Stimulated activated CD8-positive, alpha-beta memory T cell treated with anti-CD3 and anti-CD28 coated beads, Interleukin-4, amount 100 ng/mL, for 48 hours (primary cell): Measurements from ENCODE around the gene PRPS1L1.
A peak's percentile ranks its signal among the peaks of the same experiment; 100 is the strongest.

Experiments used
- DNase-seq: peaks from one replicate; pipeline ENCODE4 v3.0.0-alpha.2; 2020

PRPS1L1 gene

DNA sequence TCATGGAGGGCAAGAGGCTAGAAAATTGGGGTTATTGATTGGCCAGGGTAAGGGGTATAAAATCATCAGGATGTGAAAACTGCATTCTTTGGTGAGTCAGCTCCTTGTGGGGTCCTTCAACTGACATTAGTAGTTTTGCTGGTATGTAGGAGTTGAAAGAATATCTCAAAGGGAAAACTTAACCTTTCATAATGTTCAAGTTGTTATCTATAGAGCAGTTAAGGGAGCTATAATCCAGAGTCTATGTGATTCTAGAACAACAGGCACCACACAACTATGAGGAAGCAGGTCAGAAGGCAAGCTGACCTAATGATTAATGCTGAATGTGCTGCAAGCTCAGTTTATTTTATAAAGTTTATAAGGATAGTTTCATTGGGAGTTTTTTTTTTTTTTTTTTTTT is 13.7 kb downstream of the PRPS1L1 start:
- DNase-seq: no peak

GRCh38 chr7:18004372-18004771 is 23.3 kb downstream of the PRPS1L1 start:
- DNase-seq: no peak

DNA sequence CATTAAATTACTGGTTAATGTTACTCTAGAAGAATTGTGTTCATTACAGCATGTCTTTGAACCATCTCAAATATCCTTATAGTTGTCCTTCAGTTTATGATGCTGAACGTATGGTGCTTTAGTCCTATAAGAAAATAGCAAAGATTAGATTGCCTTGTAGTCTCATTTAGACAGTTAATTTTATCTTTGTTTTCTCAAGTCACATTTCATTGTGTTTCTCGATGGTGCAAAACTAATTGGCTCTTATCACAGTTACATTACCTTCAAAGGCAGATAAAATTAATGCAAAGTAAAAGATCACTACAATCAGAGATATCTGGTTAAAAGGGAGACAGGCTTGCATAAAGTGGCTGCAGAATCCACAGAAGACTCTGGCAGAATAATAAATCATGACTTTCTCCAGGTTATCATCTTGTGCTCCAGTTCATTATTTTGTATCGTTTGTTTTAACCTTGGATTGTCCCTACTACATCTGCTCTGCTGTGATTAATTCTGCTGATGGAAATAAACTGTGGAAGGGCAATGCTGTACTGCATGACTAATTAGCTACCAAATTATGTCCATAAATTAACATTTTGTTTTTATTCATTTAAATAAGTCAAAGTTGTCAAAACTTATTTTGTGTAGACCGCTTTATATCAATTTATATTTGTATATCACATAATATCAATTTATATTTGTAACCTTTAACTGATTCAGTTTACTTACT is 24.2 kb downstream of the PRPS1L1 start:
- DNase-seq: no peak

GRCh38 chr7:17998692-17999091 is 29.0 kb downstream of the PRPS1L1 start:
- no peak for DNase-seq

- DNase-seq: no peak
Observed at GRCh38 chr7:17996442-17997223, 31.0 kb downstream of the PRPS1L1 start.

DNA sequence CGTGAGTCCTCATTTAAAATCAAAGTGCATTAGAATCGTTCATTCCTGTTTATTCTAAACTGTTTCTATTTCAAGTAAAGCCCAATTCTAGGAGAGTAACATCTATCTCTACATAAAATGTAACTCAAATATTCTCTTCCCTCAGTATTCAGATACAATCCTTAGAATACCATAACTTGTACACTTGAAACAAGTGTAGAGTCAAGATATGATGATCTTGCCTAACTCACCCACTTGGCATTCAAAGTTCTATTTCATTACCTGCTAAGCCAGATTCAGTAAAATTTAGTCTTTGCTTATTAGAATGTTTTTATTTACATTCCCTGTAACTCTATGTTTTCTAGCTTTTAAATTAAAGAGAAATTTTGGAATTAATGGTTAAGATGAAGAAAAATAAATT is 31.6 kb downstream of the PRPS1L1 start:
- DNase-seq: no peak

- no peak for DNase-seq
Observed at GRCh38 chr7:17994079-17994850, 33.4 kb downstream of the PRPS1L1 start.

- peak; percentile 53 for DNase-seq
Observed at GRCh38 chr7:17991866-17992648, 35.6 kb downstream of the PRPS1L1 start.

DNA sequence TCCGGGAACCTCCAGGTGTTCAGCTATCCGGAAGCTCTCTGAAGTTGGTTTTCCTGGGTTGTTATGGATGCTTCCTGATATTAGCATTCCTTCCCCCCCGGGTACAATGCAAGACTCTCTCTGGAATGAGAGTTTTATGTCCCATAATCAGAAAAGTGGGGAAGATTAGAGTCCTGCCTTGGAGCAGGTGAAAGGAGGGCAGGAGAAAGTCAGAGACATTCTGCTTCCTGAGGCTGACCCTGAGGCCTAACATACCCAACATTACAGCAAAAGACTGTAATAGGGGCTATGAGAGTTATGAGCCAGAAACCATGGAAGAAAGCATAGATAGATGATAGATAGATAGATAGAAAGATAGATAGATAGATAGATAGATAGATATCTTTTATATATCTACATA is 36.9 kb downstream of the PRPS1L1 start:
- DNase-seq: no peak

- DNase-seq: no peak
Observed at GRCh38 chr7:17989546-17989945, 38.1 kb downstream of the PRPS1L1 start.

DNA sequence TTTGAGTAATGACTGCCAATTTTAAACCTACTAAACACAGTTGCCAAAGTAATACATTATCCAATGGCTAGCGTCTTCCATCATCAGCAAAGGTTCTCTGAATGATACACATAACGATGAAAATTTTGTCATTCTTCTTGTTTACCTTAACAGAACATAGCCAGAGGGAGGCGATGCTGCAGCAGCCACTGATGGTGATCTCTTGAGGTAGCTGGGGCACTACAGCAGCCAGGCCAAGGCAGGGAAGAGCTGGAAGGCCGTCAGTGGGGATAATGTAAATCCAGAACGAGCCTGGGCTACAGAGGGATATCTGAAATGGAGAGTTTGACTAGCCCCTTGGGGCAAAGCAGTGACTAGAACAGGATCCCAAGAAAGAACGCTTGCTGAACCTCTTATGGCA is 38.8 kb downstream of the PRPS1L1 start:
- DNase-seq: no peak

DNA sequence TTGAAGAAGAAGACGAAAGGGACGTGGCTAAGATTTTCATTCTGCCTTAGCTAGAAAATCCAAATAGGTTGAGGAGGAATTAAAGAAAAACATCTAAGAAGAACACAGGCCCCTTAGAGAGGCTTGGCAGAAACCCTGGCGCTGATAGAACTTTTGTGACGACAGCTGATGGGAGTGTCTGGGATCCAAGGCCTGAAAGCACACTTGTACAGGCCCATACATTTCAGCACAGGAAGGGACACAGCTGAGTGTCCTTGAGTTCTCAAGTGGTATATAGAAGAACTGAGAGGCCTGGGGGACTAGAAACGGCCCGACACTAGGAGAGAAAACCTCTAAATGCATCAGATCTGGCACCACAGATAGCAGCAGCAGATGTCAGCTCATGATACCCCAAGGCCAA is 39.5 kb downstream of the PRPS1L1 start:
- DNase-seq: no peak

GRCh38 chr7:17986851-17987250 is 40.8 kb downstream of the PRPS1L1 start:
- DNase-seq: no peak

- DNase-seq: no peak
Observed at GRCh38 chr7:17985473-17986239, 42.0 kb downstream of the PRPS1L1 start.

GRCh38 chr7:17984288-17984687 is 43.4 kb downstream of the PRPS1L1 start:
- DNase-seq: no peak

- no peak for DNase-seq
Observed at GRCh38 chr7:17983221-17984062, 44.2 kb downstream of the PRPS1L1 start.

DNA sequence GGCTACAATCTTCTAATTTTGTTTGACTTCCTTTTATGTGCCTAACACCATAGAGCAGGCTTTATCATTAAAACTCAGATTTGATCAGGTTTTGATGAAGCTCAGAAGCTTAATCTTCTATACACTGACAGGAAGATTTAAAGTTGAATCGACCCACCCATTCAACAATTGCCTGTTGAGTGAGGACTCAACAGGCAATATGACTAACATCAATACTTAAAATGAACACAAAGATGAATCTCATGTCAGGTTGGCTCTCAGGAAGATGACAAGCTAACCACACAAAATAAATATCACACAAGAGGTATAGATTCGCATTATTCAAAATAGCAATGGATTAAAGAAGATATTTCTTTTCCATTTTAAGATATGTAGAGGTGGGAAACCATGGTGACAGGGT is 50.7 kb downstream of the PRPS1L1 start:
- DNase-seq: no peak
